Astrocyte (in vitro differentiated cells and primary cell): ENCODE results near the gene SEC31B. TPM values are rescaled to one million over a fixed set of nuclear protein-coding genes. Genes with fewer than 3 reads are reported as not detected.

Experiments
- DNase-seq: peaks from one replicate; pipeline ENCODE4 v3.0.0-alpha.2; 2010; ENCODE audit warnings: low read depth
- FAIRE-seq: peaks from 2 replicates; lab custom pipeline; 2011; peaks lifted over from hg19 to GRCh38; lab: Jason Lieb, UNC
- H2AFZ ChIP-seq: 2 replicates; pipeline ENCODE4 v1.6.0; 2012; ENCODE audit warnings: low read depth, low read length, inconsistent platforms
- H3K27ac ChIP-seq: 2 replicates; pipeline ENCODE4 v1.5.1; 2011; ENCODE audit warnings: low read depth, low read length, inconsistent platforms
- H3K27me3 ChIP-seq: 2 replicates; pipeline ENCODE4 v1.6.0; 2011; ENCODE audit warnings: low read length, inconsistent platforms; ENCODE audit not compliant: insufficient read depth
- H3K36me3 ChIP-seq: 2 replicates; pipeline ENCODE4 v1.5.1; 2011; ENCODE audit warnings: low read length, inconsistent platforms; ENCODE audit not compliant: insufficient read depth
- H3K4me1 ChIP-seq: 2 replicates; pipeline ENCODE4 v1.5.1; 2011; ENCODE audit warnings: low read length, inconsistent platforms; ENCODE audit not compliant: insufficient read depth
- H3K4me2 ChIP-seq: 2 replicates; pipeline ENCODE4 v1.6.0; 2012; ENCODE audit warnings: low read length, inconsistent platforms
- H3K4me3 ChIP-seq: 2 replicates; pipeline ENCODE4 v1.5.1; 2011; ENCODE audit warnings: low read depth, mild to moderate bottlenecking, low read length, inconsistent platforms; ENCODE audit not compliant: insufficient read depth
- H3K79me2 ChIP-seq: 2 replicates; pipeline ENCODE4 v1.6.0; 2012; ENCODE audit warnings: mild to moderate bottlenecking, low read length, inconsistent platforms; ENCODE audit not compliant: insufficient read depth
- H3K9ac ChIP-seq: 2 replicates; pipeline ENCODE4 v1.6.0; 2012; ENCODE audit warnings: mild to moderate bottlenecking, low read length, inconsistent platforms
- H3K9me3 ChIP-seq: 2 replicates; pipeline ENCODE4 v1.5.1; 2012; ENCODE audit warnings: low read depth, mild to moderate bottlenecking, low read length, inconsistent platforms; ENCODE audit not compliant: insufficient read depth
- H4K20me1 ChIP-seq: 2 replicates; pipeline ENCODE4 v1.6.0; 2012; ENCODE audit warnings: low read length, inconsistent platforms; ENCODE audit not compliant: insufficient read depth
- H3K27ac Mint-ChIP-seq: one replicate; pipeline ENCODE4 v1.8.0; 2021; ENCODE audit warnings: mild to moderate bottlenecking, mixed read lengths; ENCODE audit not compliant: unreplicated experiment
- H3K27me3 Mint-ChIP-seq: one replicate; pipeline ENCODE4 v1.8.0; 2021; ENCODE audit warnings: low read depth, mixed read lengths; ENCODE audit not compliant: unreplicated experiment
- H3K36me3 Mint-ChIP-seq: one replicate; pipeline ENCODE4 v1.8.0; 2021; ENCODE audit warnings: low read depth, mixed read lengths; ENCODE audit not compliant: unreplicated experiment
- H3K4me1 Mint-ChIP-seq: one replicate; pipeline ENCODE4 v1.8.0; 2021; ENCODE audit warnings: low read depth, mixed read lengths; ENCODE audit not compliant: unreplicated experiment
- H3K4me3 Mint-ChIP-seq: one replicate; pipeline ENCODE4 v1.8.0; 2021; ENCODE audit warnings: mild to moderate bottlenecking, moderate library complexity, mixed read lengths; ENCODE audit not compliant: unreplicated experiment
- H3K9me3 Mint-ChIP-seq: one replicate; pipeline ENCODE4 v1.8.0; 2021; ENCODE audit warnings: mild to moderate bottlenecking, mixed read lengths; ENCODE audit not compliant: unreplicated experiment
- CTCF ChIP-seq: IDR thresholded peaks from 2 replicates; pipeline ENCODE4 v1.5.1; 2011; ENCODE audit warnings: low read depth, mild to moderate bottlenecking, inconsistent platforms, low read length, moderate library complexity; ENCODE audit not compliant: insufficient read depth
- EZH2 ChIP-seq: IDR thresholded peaks from 2 replicates; pipeline ENCODE4 v1.6.1; 2012; ENCODE audit warnings: mild to moderate bottlenecking, low read length, inconsistent platforms; ENCODE audit not compliant: insufficient read depth
- total RNA-seq: library from RNA; stranded (reverse); gene quantifications from 2 replicates; pipeline ENCODE4 v1.2.1, GENCODE V29; 2021

The SEC31B gene
- total RNA-seq, 1 donor from 2014 or later: 7.8 TPM

- FAIRE-seq: no peak
- H2AFZ ChIP-seq: no peak overlapping the region
- no peaks in the 10 kb centered on the region for H3K9me3 ChIP-seq
- no peak for DNase-seq
- H3K27ac ChIP-seq: no peak overlapping the region
- H3K36me3 ChIP-seq: peaks cover 38% of the 10 kb centered on the region
- H3K27ac Mint-ChIP-seq: no peak overlapping the region
- peaks cover 4% of the 10 kb centered on the region for H3K4me1 Mint-ChIP-seq
- peaks cover 40% of the 10 kb centered on the region for H3K36me3 Mint-ChIP-seq
- peaks cover 20% of the 10 kb centered on the region for H4K20me1 ChIP-seq
- H3K4me2 ChIP-seq: no peak overlapping the region
- no peaks in the 10 kb centered on the region for H3K9me3 Mint-ChIP-seq
- H3K4me3 ChIP-seq: no peak overlapping the region
- no peak for TF ChIP-seq EZH2
- TF ChIP-seq CTCF: no peak
- no peak overlapping the region for H3K4me3 Mint-ChIP-seq
- H3K27me3 ChIP-seq: no peaks in the 10 kb centered on the region
- H3K4me1 ChIP-seq: no peaks in the 10 kb centered on the region
- H3K9ac ChIP-seq: no peak overlapping the region
- H3K27me3 Mint-ChIP-seq: no peaks in the 10 kb centered on the region
- no peaks in the 10 kb centered on the region for H3K79me2 ChIP-seq
These were observed 31.5 kb upstream of the SEC31B start for GRCh38 chr10:100551196-100551595.

- Histone ChIP-seq H3K9me3 (no peaks in the 10 kb centered on the region), H4K20me1 (peaks cover 54% of the 10 kb centered on the region), H2AFZ (no peak overlapping the region), H3K36me3 (peaks cover 60% of the 10 kb centered on the region), H3K4me2 (no peak overlapping the region), H3K4me3 (no peak overlapping the region), H3K4me1 (no peaks in the 10 kb centered on the region), H3K27ac (no peak overlapping the region), H3K27me3 (no peaks in the 10 kb centered on the region), H3K79me2 (peaks cover 11% of the 10 kb centered on the region), H3K9ac (no peak overlapping the region)
- DNase-seq: no peak
- TF ChIP-seq CTCF (no peak), EZH2 (no peak)
- no peaks in the 10 kb centered on the region for H3K9me3 Mint-ChIP-seq
- no peak overlapping the region for H3K4me3 Mint-ChIP-seq
- H3K4me1 Mint-ChIP-seq: peaks cover 4% of the 10 kb centered on the region
- H3K27ac Mint-ChIP-seq: no peak overlapping the region
- H3K27me3 Mint-ChIP-seq: no peaks in the 10 kb centered on the region
- peaks cover 35% of the 10 kb centered on the region for H3K36me3 Mint-ChIP-seq
- no peak for FAIRE-seq
These were observed 25.3 kb upstream of the SEC31B start for GRCh38 chr10:100544950-100545349.

GRCh38 chr10:100537475-100537874, 17.8 kb upstream of the SEC31B start:
- no peak overlapping the region for H3K4me3 Mint-ChIP-seq
- Histone ChIP-seq H3K4me2 (peak overlapping the region; percentile 97), H3K27me3 (no peaks in the 10 kb centered on the region), H4K20me1 (peaks cover 41% of the 10 kb centered on the region), H3K4me1 (peaks cover 14% of the 10 kb centered on the region), H2AFZ (no peak overlapping the region), H3K4me3 (no peak overlapping the region), H3K9me3 (no peaks in the 10 kb centered on the region), H3K27ac (no peak overlapping the region), H3K79me2 (peaks cover 52% of the 10 kb centered on the region), H3K9ac (no peak overlapping the region), H3K36me3 (peaks cover 12% of the 10 kb centered on the region)
- H3K27me3 Mint-ChIP-seq: no peaks in the 10 kb centered on the region
- peaks cover 1% of the 10 kb centered on the region for H3K36me3 Mint-ChIP-seq
- H3K9me3 Mint-ChIP-seq: no peaks in the 10 kb centered on the region
- H3K27ac Mint-ChIP-seq: no peak overlapping the region
- peaks cover 16% of the 10 kb centered on the region for H3K4me1 Mint-ChIP-seq
- no peak for DNase-seq
- no peak for FAIRE-seq
- no peak for TF ChIP-seq EZH2
- TF ChIP-seq CTCF: no peak
